GM18498 (cell line): ENCODE measurements around the gene SYNDIG1.

Experiments used
- ATAC-seq: cut with Tn5 transposase; IDR thresholded peaks from one replicate; pipeline ENCODE4 v1.9.1; 2021; ENCODE audit warnings: mild to moderate bottlenecking, moderate library complexity; ENCODE audit not compliant: unreplicated experiment

The SYNDIG1 gene

DNA sequence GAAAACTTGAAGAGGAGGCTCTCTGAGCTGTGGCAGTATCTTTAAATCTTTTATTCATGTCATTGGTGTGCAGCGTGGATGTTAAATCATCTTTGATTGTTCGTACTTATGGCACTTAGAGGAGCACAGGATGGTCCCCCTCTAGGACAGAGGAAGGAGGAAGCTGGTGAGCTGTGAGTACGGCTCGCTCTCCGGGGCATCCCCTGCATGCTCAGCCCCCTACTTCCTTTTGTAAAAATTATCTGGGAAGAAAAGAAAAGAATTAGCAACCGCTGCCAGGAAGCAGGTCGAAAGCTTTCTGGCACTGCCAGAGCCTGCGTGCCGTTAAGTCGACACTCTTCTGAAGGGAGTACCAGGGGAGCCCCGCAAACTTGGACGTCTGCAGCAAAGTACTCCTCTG lies 158.5 kb downstream of the SYNDIG1 start:
- ATAC-seq = no peak

DNA sequence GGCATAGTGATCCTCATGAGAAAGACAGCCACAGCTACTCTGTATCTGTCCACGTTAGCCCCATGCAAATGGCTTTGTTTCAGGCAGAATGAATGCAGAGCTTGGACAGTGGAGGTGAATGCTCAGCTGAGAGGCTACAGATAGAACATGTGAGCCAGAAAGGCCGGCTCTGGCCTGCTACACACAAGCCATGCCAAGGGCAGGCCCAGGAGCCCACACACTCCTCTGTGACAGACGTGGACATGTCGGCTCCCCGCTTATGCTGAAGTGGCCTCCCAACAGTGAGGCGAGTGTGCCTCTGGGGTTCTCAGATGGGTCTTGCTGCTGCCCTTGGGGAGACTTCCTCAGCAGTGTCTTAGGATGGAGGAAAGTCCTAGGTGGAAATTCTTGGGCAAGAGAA lies 159.6 kb downstream of the SYNDIG1 start:
- no peak for ATAC-seq

DNA sequence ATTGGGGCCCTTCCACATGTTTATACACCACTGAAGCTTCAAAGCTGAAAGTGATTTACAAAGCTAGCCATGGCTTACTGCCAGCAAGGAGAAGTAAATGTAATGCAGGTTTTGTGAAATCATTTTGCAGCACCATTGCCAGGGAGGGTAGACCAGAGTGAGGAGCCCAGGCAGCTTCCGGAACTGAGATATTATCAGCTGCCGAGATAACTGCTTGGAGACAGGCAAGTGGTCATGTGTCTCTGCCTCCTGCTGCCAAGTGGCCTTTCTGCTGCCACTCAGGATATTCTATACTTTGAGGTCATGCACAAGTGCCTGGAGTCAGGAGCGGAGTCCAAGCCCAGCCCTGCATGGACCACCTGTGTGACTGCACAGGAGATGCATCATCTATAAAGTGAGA lies 160.2 kb downstream of the SYNDIG1 start:
- no peak for ATAC-seq

DNA sequence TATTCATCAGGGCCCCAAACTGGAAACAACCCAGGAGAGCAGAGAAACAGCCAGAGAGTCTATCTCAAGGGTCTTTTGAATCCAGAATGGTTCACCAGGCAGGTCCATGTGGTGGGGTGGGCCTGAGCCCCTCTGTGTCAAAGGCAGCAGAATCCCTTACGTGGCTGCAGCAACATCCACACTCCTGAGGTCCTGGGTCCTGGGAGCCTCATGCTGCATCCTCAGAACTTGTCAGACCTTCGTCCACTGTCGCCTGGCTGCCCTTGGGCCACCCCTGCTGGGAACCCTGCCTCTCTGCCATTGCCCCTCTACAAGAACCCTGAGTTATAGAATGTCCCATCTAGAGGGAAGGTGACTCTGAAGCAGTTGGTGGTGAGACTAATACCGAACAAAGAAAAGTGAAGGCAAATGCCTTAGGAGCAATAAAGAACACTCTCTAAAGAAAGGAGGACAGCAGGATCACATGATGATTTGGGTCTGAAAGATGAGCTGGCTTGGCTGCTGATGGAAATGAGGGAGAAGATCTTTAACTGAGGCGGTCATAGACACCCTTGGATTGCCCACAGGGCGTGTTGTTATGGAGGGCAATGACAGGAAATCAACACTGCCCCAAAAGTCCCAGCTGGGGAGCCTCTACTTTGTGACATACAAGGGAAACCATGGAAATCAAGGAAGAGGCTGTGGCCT lies 161.2 kb downstream of the SYNDIG1 start:
- ATAC-seq = no peak

DNA sequence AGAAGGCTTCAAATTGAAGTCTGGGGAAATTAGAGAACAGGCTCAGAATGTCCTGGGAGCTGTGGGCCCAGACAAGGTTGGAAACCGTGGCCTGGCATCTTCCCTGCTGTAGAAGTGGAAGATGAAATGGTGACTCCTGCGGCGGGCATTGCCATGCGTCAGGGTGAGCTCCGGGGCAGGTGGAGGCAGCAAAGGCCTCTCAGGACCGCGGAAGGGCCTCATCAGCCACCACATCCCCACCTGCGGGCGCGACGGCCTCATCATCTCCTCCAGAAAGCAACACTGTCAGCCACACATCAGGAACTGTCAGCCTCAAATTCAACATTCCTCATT lies 161.7 kb downstream of the SYNDIG1 start:
- no peak for ATAC-seq

DNA sequence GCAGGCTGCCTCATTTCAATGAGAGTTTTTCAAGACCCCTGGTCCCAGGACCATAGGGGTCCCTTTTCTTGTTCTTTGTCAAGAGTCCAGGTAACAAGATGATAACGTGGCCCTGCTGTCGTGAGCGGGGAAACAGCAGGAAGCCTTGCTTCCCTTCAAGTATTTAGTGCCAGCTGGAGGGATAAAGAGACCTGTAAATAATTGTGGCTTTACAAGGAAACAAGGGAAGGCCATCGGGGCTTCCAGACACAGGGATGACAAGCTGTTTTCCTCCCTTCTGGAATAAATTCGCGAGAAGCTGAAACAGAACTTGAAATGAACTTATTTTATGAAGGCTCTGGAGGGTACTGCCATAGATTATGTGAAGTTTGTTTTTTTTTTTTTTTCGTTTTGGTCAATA lies 163.2 kb downstream of the SYNDIG1 start:
- no peak for ATAC-seq

DNA sequence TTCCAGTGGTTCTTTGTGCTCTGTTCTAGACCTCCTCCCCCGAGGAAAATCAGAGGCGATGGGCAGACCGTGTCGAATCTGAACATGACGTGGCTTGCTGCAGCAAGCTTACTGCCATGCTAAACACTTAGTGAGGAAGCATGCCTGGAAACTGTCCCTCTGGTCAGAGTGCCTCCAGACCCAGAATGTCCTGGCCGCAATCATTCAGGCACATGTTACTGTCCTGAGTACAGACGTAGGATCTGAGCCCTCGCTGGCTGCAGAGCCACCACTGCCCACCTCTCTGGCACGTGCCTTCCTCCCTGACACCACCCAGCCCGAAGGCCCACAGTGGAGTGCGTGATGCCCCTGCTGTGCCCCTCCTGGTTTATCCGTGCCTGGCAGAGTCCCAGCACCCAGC lies 163.6 kb downstream of the SYNDIG1 start:
- ATAC-seq = no peak

DNA sequence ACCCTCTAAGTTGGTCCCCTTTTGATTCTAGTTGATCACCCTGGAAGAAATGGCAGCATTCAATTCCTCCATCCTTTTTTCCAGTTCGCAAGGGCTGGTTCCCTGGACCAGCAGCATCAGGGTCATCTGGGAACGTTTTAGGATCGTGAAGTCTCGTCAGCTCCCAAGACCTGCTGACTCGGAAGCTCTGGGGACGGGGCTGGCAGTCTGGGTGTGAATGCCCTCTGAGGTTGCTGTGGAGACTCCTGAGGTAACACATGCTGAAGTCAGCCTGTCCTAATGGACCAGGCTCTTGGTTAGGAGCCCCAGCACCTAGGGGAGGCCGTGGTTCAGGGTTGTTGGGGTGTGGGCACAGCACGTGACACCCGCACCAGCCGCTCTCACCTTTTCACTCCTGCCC lies 164.1 kb downstream of the SYNDIG1 start:
- no peak for ATAC-seq

DNA sequence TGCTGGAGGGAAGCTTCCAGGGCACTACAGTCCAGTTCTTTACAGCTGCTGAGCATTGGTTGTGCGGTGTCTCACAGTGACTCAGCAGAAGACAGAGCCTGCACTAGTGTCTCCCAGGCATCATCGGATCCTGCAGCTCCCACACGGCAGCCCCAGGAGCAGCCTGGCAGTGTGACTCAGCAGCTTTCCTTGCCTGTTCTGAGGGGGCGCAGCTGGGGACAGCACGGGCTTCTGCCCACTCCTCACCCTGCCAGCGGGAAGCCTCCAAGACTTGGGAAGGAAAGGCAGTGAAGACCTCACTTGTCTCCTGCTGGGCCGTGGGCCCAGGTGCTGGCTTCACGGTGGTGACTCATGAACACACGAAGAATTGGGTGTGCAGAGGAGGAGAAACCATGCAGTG lies 165.4 kb downstream of the SYNDIG1 start:
- ATAC-seq = no peak

DNA sequence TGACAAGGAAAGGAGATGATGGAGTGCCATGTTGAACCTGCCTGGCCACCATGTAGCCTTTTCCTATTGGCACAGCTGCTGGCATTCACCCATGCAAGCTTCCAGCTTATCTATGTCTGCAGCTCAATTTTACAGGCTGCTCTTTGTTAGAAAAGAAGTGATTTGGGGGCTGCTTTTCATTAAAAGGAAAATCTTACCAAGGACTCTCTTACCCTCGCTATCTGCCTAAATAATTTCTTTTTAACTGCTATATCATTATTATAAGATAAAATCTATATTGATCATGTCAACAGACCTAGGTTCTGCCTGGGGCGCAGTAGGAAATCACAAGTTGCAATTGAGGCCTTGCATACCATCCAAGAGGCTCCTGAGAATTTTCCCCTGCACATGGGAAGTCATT lies 167.2 kb downstream of the SYNDIG1 start:
- ATAC-seq = no peak

DNA sequence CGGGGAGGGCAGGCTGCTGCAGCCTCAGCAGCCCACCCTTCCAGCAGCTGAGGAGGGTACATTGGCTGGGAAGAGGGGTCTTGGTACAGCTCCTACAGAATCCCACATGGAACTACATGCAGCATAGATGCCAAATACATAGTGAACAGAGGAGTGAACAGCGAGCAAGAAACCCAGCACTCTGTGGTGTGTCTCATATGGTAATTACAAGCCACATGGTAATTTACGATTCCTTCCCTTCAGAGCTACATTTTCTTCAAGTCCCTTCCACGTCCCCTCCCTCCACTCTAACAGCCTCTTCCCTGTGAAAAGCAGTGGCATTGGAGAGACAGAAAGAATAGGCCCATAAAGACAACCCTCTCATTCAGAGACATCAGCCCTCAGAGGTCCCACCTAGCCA lies 167.7 kb downstream of the SYNDIG1 start:
- ATAC-seq = no peak

DNA sequence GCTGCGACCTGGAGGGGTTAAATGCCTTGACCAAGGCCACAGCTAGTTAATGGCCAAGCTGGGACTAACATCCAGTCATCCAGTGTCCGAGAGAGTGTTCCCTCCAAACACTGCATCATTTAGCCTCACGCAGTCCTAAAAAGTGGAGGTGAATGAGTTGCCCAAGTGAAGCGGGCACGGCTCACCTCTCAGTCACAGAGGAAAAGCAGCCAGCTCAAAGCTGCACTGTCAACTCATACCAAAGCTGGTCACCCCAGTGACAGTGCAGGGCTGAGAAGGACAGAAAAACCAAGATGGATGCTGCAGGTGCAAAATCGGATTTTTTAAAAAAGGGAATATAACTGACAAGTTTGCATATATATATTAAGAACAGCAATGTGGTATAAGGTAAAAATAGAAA lies 168.5 kb downstream of the SYNDIG1 start:
- ATAC-seq = no peak

DNA sequence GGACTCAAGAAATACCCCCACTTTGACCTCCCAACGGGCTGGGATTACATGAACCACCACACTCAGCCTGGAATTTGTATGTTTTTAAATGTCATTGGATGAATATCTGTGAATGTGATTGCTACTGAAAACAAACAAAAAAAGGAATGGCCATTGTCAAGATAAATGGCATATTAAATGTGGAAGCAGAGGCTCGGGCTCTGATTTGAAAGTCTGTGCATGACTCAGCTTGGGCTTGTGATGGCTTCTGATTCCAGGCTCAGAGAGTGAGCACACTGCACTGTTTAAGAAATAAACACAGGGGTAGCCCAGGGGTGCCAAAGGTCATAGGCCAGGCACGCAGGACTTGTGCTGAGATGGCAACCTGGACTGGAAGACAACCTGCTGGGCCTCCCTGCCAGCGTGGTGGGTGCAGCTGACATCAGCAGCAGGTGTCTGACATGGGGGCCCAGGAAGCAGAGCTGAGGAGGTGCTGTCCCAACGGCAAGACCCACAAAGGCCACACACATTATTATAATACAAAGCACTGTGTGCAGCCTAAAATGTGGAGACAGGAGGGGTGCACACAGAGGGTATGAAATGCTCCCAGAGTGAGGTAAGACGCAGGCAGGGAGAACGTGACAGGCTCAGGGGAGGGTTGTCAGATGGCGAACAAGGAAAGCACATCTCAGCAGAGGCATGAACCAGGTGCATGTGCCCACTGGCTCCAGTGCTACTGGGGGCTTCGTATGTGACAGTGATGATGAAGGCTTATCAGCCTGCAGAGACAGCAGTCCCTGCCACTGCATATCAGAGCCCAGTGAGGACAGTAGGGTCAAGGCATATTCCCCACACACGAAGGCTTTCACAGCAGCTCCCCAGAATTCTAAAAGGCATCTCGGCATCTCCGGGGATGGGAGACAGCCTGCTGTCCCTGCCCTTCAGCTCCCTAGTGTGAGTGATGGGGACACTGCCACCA lies 169.4 kb downstream of the SYNDIG1 start:
- ATAC-seq = no peak

DNA sequence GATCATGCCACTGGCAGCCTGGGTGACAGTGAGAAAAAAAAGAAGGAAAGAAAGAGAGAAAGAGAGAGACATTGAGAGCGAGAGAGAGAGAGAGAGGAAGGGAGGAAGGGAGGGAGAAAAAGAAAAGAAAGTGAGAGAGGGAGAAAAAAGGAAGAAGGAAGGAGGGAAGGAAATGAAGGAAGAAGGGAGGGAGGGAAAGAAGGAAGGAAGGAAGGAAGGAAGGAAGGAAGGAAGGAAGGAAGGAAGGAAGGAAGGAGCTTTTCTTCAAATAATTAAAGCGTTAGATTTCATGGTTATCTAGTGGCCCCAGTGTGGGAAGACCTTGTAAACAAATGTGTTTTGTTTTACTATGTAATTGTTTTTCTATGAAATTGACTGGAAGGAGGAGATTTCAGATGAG lies 170.8 kb downstream of the SYNDIG1 start:
- no peak for ATAC-seq

DNA sequence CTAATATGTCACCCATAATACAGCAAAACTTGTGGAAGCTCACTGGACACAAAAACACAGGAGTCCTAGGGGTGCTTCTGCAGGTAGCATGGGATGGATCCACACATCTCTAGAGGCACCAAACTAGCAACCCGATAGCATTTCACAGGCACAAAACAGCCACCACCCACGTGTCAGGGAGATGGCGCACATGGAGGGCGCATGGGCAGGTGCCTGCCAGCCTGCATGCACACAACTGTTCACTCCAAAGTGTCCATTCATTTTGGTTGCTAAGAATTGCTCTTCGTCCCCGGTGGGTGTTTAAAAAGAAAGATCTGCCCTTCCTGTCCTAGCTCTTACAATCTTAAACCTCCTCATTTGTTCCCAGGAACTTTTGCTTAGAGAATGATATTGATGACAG lies 171.3 kb downstream of the SYNDIG1 start:
- ATAC-seq = no peak

DNA sequence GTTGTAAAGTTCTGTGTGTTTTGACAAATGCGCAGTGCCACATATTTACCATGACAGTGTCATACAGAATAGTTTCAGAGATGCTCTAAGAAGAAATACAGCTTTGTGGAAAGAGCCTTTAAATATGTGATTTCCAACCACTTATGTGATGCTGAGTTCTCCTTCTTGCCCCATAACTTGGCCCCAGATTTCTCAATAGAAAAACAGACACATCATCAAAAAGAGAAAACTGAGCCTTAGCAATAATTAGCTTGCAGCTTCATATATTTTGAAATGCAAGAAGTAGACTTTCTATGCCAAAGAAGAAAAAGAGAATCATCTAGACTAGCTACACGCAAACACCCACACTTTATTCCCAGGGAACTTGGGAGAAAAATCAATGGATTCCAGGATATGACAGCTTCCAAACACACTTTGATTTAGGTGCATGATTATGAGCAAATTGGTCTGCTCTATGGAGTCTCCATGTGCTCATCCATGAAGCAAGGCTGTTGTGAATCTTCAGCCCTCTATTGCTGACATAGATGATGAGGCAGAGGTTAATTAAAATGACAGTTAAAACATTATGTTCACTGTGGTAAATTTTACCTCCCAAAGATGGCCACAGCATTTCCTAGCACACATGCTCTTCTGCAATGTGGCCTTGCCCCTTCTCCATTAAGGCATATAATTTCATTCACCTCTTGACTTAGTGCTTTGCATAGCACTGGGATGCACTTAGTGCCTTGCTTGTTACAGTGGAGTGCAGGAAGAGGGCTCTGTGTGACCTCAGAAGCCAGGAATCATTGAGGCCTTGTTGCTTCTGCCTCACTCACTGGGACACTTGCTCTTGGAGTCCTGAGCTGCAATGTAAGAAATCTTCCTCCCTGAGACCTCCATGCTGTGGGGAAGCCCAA lies 174.6 kb downstream of the SYNDIG1 start:
- no peak for ATAC-seq

DNA sequence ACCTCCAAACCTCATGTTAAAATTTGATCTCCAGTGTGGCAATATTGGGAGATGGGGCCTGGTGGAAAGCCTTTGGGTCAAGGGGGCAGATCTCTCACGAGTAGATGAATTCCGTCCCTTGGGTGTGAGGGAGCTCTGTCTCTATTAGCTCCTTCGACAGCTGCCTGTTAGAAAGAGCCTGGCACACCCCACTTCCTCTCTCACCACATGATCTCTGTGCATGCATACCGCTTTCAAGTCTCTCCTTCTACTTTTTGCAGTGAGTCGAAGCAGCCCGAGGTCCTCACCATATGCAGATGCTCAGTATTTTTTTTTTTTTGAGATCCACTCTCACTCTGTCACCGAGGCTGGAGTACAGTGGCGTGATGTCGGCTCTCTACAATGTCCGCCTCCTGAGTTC lies 176.9 kb downstream of the SYNDIG1 start:
- no peak for ATAC-seq

DNA sequence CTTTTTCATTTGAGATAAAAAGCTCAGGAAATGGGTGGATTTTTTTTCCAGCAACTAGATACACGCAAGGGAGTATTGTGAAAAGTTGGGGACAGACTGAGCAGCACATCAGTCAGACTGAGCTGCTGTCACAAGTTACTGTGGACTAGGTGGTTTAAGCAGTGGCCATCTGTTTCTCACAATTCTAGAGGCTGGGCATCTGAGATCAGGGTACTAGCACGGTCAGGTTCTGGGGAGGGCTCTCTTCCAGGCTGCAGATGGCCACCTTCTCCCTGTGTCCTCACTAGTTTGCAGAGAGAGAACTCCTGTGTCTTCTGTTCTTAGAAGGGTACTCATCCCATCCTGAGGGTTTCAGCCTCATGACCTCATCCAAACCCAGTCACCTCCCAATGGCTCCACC lies 178.3 kb downstream of the SYNDIG1 start:
- no peak for ATAC-seq

DNA sequence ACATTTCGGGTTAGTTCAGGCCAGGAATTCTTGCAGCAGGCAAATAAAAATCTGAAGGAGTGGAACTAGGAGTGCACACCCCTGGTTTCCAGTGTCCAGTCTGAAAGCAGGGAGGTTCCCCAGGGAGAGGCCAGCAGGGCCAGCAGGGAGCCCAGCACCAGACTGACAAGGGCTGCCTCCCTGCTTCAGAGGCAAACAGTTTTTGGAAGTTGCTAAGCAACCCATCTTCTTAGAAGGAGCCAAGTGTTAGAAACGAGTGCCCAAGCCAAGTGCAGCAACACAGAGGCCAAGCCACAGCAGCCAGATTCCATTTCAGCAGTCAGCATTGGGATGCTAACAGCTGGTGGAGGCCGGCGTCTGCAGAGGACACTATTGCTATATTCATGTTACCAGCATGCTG lies 179.1 kb downstream of the SYNDIG1 start:
- no peak for ATAC-seq

DNA sequence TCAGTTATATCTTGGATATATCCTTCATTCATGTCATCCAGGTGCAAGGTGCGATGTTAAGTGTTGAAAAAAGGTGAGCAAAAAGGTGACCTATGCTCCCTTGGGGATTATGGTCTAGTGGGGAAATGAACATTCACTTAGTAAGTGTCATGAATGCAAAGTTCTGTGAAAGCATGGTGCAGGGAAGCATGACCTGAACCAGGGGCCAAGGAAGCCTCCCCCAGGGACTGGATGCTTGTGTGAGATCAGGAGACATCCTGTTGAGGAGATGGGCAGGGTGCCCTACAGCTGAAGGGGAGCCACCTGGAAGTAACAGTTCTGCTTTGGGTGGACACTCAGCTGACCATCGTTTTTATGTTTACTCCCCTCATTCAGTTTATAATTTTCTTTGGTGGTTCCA lies 179.5 kb downstream of the SYNDIG1 start:
- no peak for ATAC-seq

DNA sequence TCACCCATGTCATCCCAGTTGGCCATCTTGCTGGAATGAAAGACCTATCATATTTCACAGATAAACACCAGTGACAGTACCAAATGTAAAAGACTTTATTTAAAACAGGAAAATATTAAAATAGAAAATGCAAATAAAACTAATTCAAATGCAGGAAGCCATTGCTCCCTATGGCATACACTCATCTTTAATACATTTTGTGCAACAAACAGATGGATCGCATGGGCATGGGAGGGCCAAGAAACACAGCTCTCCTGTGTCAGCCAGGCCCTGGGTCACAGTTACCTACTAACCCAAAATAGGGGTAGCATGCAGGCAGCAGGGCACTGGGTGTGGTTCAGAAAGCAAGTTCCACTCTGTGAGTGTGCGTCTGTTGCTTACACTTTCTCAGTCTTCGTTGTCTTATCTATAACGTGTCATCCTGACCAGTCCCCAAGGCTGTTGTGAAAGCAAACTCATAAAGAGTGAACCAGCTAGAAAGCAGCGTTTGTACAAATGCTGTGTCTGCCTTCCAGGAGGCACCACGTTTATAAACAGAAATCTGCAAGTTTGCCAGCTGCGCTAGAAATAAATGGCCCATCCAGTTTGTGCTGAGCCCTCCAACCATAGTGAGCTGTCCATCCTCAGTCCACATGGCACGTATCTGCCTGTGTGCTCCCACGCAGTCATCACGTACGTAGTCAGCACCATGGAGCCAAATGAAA lies 180.5 kb downstream of the SYNDIG1 start:
- no peak for ATAC-seq
